Occipital lobe (tissue), 2 donors: ENCODE results near the gene CROT. TPM values are rescaled to one million over a fixed set of nuclear protein-coding genes. Genes with fewer than 3 reads are reported as not detected.

Experiments used
- DNase-seq: peaks from one replicate; lab custom pipeline; 2025; lab: John Stamatoyannopoulos, UW
- total RNA-seq: library from RNA; depleted of rRNA; stranded (reverse); fragments of >200 nt; gene quantifications from one replicate; pipeline ENCODE4 v1.2.3, GENCODE V29; 2014

The CROT gene
- total RNA-seq, 1 donor from 2014 or later: 19.2 TPM

- DNase-seq: no peak
These were observed 3.2 kb upstream of the CROT start for GRCh38 chr7:87342231-87342630.

DNA sequence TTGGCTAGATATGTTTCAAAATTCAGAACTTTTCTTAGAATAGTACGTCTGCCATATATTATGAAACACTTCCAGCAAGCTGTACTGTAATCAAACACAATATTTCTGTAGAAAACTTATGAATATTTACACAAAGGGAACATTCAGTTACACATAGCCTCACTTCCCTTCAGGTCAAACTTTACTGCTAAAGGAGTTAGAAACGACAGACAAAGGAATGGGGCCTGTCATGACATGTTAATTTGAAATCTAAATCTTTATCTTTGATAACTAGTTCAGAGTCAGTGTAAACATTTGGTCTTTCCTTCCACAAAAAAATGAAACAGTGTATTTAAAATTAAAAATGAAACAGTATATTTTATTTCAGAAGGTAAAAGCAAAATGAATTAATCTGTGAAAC lies 1.0 kb upstream of the CROT start:
- no peak for DNase-seq

- no peak for DNase-seq
These were observed 503 bp downstream of the CROT start for GRCh38 chr7:87345962-87346371.

- DNase-seq: no peak
These were observed 1.7 kb downstream of the CROT start for GRCh38 chr7:87347207-87347606.

DNA sequence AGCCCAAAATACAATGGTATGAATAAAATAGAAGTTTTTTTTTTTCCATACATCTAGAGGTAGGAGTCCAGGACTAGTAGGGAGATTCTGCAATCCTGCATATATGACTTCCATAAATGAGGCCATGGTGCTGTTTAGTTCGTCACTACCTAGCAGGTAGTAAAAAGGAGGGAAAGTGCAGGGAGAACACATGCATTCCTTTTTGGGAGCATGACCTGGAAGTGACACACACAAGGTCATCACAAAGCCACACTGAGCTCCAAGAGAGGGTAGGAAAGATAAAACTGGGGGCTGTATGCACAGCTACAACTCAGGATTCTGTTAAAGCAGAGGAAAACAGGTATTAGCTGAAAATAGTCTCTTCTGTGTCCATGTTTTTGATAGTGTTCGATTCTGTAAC lies 2.2 kb downstream of the CROT start:
- DNase-seq: no peak

GRCh38 chr7:87354749-87355148 lies 9.3 kb downstream of the CROT start:
- no peak for DNase-seq

DNA sequence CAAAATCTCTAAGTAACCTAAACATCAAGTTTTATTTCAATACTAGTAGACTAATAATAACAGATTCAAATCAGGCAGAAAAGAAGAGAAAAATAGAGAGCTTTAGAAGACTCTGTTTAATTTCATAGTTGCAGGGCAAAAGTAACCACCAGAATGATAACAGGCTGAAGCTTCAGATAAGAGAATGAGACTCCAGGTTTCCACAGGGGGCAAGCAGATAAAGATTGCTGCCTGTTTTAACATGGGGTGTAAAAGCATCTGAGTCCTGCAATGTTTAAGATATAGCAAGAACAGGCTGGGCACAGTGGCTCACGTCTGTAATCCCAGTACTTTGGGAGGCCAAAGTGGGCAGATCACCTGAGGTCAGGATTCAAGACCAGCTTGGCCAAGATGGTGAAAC lies 11.0 kb downstream of the CROT start:
- DNase-seq: no peak

DNA sequence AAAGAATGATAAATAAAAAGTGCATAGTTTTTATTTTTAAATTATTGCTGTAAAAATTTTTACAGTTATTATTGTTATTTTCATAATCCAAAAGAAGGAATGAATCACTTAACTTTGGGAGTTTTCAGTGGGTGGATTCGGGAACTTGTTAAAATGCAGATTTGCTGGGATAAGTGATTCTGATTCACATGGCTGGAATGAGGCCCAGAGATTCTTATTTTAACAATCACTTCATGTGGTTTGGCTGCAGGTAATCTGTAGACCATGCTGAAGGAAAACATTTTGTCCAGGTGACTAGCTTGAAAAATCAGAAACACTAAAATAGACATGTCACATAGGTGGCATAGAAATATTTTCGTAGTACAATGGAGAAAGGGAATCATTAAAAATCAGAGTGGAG lies 13.9 kb downstream of the CROT start:
- no peak for DNase-seq

DNA sequence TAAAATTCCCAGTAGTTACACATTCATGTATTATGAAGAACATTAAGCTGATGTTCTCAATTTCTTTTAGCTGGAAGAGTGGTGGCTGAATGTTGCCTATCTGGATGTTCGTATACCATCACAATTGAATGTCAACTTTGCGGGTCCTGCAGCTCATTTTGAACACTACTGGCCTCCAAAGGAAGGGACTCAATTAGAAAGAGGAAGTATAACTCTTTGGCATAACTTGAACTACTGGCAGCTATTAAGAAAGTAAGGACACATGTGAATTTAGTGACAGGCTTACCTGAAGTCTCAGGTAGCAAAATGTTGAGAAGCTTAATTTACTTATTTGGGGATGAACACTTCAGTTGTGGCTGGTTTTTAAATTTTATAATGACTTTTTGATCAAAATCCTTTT lies 15.9 kb downstream of the CROT start:
- no peak for DNase-seq

GRCh38 chr7:87363342-87363741 lies 17.9 kb downstream of the CROT start:
- no peak for DNase-seq

- no peak for DNase-seq
These were observed 18.8 kb downstream of the CROT start for GRCh38 chr7:87364246-87364645.

DNA sequence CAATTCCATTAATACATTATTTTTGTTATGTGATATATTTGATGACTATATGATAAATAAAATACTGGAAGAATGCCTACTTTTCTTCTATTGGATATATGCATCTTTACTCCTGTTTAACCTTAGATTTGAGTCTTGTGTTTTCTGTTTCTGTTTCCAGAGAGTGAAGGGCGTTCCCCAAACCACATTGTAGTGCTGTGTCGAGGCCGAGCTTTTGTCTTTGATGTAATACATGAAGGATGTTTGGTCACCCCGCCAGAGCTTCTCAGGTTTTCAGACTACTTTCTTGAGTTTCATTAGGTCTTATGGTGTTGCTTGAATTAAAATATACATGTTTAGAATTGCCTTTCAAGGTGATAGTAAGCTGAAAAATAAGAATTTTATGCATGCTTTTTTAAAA lies 23.8 kb downstream of the CROT start:
- no peak for DNase-seq

DNA sequence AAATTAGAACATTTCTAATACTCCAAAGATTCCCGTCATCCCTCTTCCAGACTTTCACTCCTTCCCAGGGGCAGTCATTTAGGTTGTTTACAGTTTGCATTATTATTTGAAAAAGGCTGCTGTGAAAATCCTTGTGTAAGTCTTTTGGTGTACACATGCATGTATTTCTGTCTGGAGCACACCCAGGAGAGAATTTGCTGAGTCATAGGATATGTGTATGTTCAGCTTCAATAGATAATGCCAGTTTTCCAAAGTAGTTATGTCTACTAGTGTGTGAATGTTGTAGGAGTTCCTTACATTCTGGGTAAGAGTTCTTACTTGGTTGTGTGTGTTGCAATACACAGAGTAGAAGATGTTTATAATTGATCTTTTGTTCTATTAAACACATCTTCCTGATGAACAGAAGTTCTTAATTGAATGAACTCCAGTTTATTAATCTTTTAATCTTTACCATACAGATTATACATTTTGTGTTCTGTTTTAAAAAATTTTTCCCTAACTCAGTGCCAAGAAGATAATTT lies 25.3 kb downstream of the CROT start:
- DNase-seq: no peak

GRCh38 chr7:87375662-87376435 lies 30.4 kb downstream of the CROT start:
- DNase-seq: no peak

DNA sequence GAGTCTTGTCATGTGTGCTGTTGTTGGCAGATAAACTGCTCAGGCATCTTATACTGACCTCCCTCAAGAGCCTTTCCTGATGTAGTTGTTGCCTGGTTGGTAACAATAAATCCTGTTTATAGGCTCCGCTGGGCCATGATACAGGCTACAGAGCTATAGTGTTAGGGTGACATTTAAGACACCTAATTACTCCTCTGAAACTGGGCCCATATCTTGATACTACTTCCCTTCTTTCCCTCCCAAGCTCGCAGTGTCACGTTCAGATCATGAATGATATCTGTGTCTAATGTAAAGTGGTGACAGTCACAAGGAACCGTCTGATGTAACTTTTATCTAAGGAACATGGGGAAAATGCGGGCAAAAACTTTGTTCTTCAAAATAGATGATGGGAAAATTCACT lies 35.4 kb downstream of the CROT start:
- DNase-seq: no peak

GRCh38 chr7:87391020-87391701 lies 45.7 kb downstream of the CROT start:
- DNase-seq: no peak

DNA sequence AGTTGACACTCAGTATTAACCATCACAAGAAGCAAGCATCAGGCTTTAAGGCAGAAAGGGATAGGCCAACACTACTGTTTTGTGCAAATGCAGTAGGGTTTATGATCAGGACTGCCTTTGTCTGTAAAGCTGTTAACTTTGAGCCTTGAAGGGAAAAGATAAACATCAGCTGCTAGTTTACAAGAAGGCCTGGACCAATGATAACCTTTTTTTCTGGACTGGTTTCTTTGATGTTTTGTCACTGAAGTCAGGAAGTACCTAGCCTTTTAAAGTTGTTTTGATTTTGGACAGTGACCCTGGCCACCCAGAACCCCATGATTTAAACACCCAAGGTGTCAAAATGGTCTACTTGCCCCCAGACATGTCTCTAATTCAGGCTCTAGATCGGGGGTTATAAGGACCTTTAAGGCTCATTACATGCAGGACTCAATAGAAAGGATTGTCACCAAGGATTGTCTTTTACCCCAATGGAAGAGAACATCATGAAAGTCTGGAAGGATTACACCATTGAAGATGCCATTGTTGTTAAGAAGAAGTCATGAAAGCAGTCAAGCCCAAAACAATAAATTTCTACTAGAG lies 50.1 kb downstream of the CROT start:
- no peak for DNase-seq

DNA sequence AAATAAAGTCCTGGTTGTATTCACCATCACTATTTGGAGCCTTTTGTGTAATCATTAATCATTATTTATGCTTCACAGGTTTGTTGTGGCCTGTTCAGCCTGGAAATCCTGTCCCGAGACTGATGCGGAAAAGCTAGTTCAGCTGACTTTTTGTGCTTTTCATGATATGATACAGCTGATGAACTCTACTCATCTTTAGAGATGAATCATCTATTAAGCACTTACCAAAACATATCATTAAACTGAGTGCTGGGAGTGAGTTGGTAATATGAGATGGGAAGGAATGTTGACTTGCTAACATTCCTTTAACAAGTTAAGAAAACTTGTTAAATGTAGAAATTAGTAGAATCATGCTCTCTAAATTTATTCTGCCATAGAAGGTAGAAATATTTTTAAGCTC lies 53.0 kb downstream of the CROT start:
- no peak for DNase-seq

DNA sequence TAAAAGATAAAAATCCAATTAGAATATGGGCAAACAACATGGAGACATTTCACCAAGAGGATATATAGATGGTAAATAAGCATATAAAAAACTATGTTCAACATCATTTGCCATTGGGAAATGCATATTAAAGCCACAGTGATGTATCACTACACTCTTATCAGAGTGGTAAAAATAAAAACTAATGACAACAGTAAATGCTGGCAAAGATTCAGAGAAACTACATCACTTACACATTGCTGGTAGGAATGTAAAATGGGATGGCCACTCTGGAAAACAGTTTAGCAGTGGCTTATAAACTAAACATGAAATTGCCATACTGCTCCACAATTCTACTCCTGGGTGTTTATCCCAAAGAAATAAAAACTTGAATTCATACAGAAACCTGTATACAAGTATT lies 59.2 kb downstream of the CROT start:
- DNase-seq: no peak

GRCh38 chr7:87411186-87411585 lies 65.7 kb downstream of the CROT start:
- DNase-seq: no peak

DNA sequence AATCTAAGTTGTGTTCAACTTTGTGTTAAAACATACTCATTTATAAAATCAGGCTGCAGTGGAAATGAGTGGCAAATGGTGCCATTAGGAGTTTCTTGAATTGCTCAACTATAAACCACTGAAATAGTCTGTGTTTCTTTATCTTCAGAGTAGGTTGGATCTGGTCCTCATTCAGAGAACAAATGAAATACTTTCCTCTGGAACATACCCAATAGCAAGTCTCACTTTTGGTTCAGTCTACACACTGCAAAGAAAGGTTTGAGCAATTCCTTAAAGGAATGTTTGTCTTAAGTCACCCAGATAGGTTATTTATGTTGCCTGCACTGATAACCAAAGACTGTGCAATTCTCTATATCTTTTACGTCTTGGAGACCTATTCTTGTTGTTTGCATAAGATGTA lies 67.6 kb downstream of the CROT start:
- no peak for DNase-seq

DNA sequence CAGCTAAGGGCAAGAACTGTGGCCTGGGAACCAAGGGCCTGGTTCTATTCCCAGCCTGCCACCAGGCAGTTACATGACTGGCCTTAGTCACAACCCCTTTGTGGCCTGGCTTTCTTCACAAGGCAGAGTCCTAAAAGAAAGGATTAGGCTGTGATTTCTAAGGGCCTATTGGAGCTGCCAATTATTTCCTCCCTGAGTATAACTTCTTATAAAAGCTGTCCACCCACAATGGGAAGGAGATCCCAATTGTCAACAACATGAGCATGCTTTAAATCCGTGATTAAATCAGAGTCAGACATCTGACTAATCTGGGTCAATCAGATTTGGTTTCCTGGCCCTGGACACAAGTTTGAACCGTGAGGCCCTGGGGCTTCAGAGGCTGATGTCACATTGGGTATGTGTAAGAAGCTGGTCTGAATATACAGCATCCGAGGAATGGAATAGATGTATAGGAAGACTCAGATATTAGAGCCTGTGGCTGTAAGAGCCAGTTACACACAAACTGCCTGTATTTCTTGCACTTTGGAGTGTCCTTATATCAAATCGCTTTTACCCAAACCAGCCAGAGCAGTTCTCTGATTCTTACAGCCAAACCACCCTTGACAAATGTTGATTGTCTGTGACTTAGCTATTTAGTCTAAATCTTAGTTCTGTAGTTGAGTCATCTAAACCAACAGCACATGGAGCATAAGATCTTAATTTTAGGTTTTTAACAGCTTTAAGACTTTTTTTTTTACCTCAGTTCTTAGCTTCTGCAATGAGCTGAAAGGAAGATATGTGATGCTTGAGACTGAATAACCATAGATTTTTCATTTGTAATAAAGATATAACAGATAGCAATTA lies 68.7 kb downstream of the CROT start:
- DNase-seq: no peak
